Esophagus muscularis mucosa (tissue), 3 donors: ENCODE results near the gene TNS1.

Experiments
- CTCF ChIP-seq, 3 experiments: fragments of 200-600 bp in 2 of 3; fragments of 450-650 bp in 1 of 3; sonication (generic) in 2 of 3; IDR thresholded peaks; one replicate each; pipeline ENCODE4 v1.5.1; 2017 to 2019; ENCODE audit warnings: antibody characterized with exemption in 3 of 3, mild to moderate bottlenecking in 2 of 3, moderate library complexity in 1 of 3
- POLR2A ChIP-seq: fragments of 450-650 bp; IDR thresholded peaks from one replicate; pipeline ENCODE4 v1.6.1; 2017; ENCODE audit warnings: antibody characterized with exemption, moderate library complexity, mild to moderate bottlenecking, low read depth

- TF ChIP-seq POLR2A (no peak), CTCF (IDR thresholded peaks at IDR 0.05) (no peak)
These were observed 109.4 kb downstream of the TNS1 start for GRCh38 chr2:217893440-217893839.
